ENCODE data around the gene CFAP45. TPM values are rescaled to one million over a fixed set of nuclear protein-coding genes. Genes with fewer than 3 reads are reported as not detected.

The CFAP45 gene
- total and polyA plus RNA-seq, 2 donors from 2014 or later = 1.0 to 14.2 TPM

- Histone ChIP-seq H3K27me3 (ENCODE audit: control insufficient read depth, insufficient read depth, low read length) (no peaks in the 10 kb centered on the region), H3K27ac (ENCODE audit: low read depth in 2 of 2, low read length in 2 of 2) (no peak overlapping the region), H3K4me1 (ENCODE audit: control insufficient read depth in 2 of 3, insufficient read depth in 2 of 3, low read depth in 1 of 3, low read length in 3 of 3) (peaks cover 0 to 19% (median 5%) of the 10 kb centered on the region in 3 donors), H3K9me3 (ENCODE audit: control insufficient read depth in 2 of 3, insufficient read depth in 1 of 3, low read length in 3 of 3) (no peaks in the 10 kb centered on the region), H3K9ac (ENCODE audit: low read length in 3 of 3) (no peak overlapping the region), H3K4me3 (ENCODE audit: low read length in 3 of 3) (no peak overlapping the region), H3K36me3 (ENCODE audit: control insufficient read depth in 2 of 3, insufficient read depth in 3 of 3, low read length in 3 of 3) (no peaks in the 10 kb centered on the region)
- FAIRE-seq = no peak
- no peak for DNase-seq
- no peak for TF ChIP-seq CTCF (IDR thresholded peaks at IDR 0.05; ENCODE audit: borderline replicate concordance, extremely low read depth, insufficient read depth)
- intact Hi-C loops (cut with DNase I) = no loop called here
Measured at GRCh38 chr1:159898527-159898926, 1.4 kb downstream of the CFAP45 start.

- H3K27me3 ChIP-seq (ENCODE audit: control insufficient read depth, insufficient read depth, low read length) = no peaks in the 10 kb centered on the region
- H3K4me3 ChIP-seq (ENCODE audit: low read length in 3 of 3) = no peak overlapping the region
- FAIRE-seq = no peak
- H3K4me1 ChIP-seq (ENCODE audit: control insufficient read depth in 2 of 3, insufficient read depth in 2 of 3, low read depth in 1 of 3, low read length in 3 of 3) = peaks cover 0 to 19% (median 5%) of the 10 kb centered on the region in 3 donors
- no peaks in the 10 kb centered on the region for H3K9me3 ChIP-seq (ENCODE audit: control insufficient read depth in 2 of 3, insufficient read depth in 1 of 3, low read length in 3 of 3)
- no peaks in the 10 kb centered on the region for H3K36me3 ChIP-seq (ENCODE audit: control insufficient read depth in 2 of 3, insufficient read depth in 3 of 3, low read length in 3 of 3)
- intact Hi-C loops (cut with DNase I) = no loop called here
- TF ChIP-seq CTCF (IDR thresholded peaks at IDR 0.05; ENCODE audit: borderline replicate concordance, extremely low read depth, insufficient read depth) = no peak
- no peak overlapping the region for H3K27ac ChIP-seq (ENCODE audit: low read depth in 2 of 2, low read length in 2 of 2)
- no peak overlapping the region for H3K9ac ChIP-seq (ENCODE audit: low read length in 3 of 3)
- DNase-seq = no peak
Measured at GRCh38 chr1:159897962-159898361, 2.0 kb downstream of the CFAP45 start.

- H3K36me3 ChIP-seq (ENCODE audit: control insufficient read depth in 2 of 3, insufficient read depth in 3 of 3, low read length in 3 of 3) = no peaks in the 10 kb centered on the region
- FAIRE-seq (no peak), DNase-seq (no peak)
- H3K27ac ChIP-seq (ENCODE audit: low read depth in 2 of 2, low read length in 2 of 2) = no peak overlapping the region
- no peak overlapping the region for H3K9ac ChIP-seq (ENCODE audit: low read length in 3 of 3)
- H3K4me3 ChIP-seq (ENCODE audit: low read length in 3 of 3) = no peak overlapping the region
- TF ChIP-seq CTCF (IDR thresholded peaks at IDR 0.05; ENCODE audit: borderline replicate concordance, extremely low read depth, insufficient read depth) = no peak
- H3K9me3 ChIP-seq (ENCODE audit: control insufficient read depth in 2 of 3, insufficient read depth in 1 of 3, low read length in 3 of 3) = no peaks in the 10 kb centered on the region
- peaks cover 0 to 19% (median 5%) of the 10 kb centered on the region in 3 donors for H3K4me1 ChIP-seq (ENCODE audit: control insufficient read depth in 2 of 3, insufficient read depth in 2 of 3, low read depth in 1 of 3, low read length in 3 of 3)
- H3K27me3 ChIP-seq (ENCODE audit: control insufficient read depth, insufficient read depth, low read length) = no peaks in the 10 kb centered on the region
- intact Hi-C loops (cut with DNase I) = no loop called here
Measured at GRCh38 chr1:159896546-159896930, 3.4 kb downstream of the CFAP45 start.

All from kidney (tissue), 14 donors.